ENCODE data around the gene TRDN.

GRCh38 chr6:123592426-123592825 lies 44.3 kb downstream of the TRDN start:
- TF ChIP-seq CTCF (IDR thresholded peaks at IDR 0.05) = no peak
- no peak for TF ChIP-seq POLR2A (IDR thresholded peaks at IDR 0.05)
